ENCODE measurements around the gene MIA.

MIA gene

DNA sequence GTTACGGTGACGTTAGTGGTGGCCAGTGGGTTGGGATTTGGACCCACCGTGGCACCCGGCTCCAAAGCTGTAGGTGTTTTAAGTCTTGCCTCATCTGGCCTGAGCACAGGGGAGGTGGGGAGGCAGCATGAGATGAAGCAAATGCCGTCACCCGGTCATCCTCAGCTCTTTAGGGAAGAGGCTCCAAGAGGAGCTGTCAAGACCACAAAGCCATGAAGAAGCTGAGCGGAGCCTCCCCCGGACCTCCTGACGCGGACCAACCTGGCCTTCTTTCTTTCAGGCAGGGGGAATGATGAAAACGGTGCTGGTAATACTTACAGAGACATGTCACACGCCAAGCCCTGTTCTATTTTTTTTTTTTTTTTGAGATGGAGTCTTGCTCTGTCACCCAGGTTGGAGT is 32.4 kb upstream of the MIA start:
- no peak for DNase-seq
- TF ChIP-seq POLR2A (IDR thresholded peaks at IDR 0.05; ENCODE audit: low read length) (no peak), GATA1 (IDR thresholded peaks at IDR 0.05; ENCODE audit: low read depth, low read length) (no peak)

DNA sequence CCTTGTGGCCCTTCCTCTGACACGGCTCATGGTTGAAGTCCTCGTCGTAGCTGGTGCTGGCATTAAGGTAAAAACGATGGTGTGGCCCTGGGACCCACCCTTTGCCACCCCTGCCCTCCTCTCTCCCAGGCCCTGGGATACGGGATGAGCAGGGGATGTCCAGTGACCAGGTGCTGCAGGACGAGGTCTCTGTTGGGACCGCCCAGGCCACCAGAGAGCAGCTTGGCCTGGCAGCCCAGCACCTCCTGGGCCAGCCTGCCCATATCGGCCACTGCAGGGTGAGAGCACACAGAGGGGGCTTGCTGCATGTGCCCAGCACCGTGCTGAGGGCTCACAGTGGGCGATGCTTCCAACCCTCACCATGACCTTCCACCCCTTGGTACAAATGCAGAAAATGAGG is 31.4 kb upstream of the MIA start:
- DNase-seq = no peak
- no peak for TF ChIP-seq GATA1 (IDR thresholded peaks at IDR 0.05; ENCODE audit: low read depth, low read length)
- no peak for TF ChIP-seq POLR2A (IDR thresholded peaks at IDR 0.05; ENCODE audit: low read length)

DNA sequence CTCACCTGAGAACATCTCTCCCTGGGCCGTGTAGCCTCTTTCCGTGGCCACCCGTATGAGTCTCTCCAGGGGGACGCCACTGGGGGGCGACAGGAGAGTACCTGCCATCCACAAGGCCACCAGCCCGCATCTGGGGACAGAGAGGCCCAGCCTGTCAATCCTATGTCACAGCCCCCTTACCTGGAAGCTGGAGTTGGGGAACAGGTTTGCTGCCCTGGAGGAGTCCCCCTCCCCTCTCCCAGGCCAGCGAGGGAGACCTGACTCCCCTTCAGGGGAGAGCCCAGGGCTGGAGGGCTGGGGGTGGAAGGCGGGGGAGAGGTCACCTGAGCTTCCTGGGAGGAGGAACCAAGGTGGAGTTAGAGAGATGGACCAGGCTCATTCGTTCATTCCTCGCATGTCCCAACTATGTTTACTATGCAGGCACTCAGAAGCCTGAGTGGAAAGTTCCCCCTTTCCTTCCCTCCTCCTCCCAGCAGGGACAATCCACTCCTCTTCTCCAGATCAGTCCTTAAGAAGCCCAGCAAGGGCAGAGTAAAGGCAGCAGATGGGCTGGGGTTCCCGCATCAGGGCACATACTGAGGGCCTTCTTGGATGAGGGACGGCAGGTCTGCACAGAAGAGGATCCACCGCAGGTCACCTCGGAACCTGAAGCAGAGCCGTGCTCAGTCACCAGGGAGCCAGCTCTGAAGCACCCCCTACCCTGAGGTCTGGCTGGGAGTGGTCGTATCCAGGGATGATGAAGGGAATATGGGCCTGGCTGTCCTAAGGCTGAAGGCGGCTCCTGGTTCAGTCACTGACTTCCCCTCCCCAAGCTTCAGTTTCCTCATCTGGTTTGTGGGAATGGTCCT is 30.5 kb upstream of the MIA start:
- DNase-seq = peak; percentile 30 to 41
- TF ChIP-seq GATA1 (IDR thresholded peaks at IDR 0.05; ENCODE audit: low read depth, low read length) (no peak), POLR2A (IDR thresholded peaks at IDR 0.05; ENCODE audit: low read length) (no peak)

DNA sequence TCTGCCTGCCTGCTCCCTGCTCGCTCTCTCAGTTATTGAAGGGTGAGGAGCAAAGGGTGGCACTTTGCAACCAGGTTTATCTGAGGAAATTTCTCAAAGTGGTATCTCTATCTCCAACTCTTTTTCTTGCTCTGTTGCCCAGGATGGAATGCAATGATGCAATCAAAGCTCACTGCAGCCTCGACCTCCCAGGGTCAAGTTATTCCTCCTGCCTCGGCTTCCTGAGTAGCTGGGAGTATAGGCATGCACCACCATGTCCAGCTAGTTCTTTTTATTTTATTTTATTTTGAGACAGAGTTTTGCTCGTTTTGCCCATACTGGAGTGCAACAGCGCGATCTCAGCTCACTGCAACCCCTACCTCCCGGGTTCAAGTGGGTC is 29.9 kb upstream of the MIA start:
- no peak for DNase-seq
- TF ChIP-seq POLR2A (IDR thresholded peaks at IDR 0.05; ENCODE audit: low read length) = no peak
- TF ChIP-seq GATA1 (IDR thresholded peaks at IDR 0.05; ENCODE audit: low read depth, low read length) = no peak

DNA sequence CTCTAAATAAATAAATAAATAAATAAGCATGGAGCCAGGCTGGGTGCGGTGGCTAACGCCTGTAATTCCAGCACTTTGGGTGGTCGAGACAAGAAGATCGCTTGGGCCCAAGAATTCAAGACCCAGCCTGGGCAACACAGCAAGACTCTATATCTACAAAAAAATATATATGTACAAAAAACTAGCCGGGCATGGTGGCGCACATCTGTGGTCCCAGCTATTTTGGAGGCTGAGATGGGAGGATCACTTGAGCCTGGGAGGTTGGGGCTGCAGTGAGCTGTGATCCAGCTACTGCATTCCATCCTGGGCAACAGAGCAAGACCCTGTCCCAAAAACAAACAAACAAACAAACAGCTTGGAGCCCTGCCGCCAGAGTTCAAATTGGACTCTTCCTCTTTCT is 27.8 kb upstream of the MIA start:
- DNase-seq = no peak
- no peak for TF ChIP-seq GATA1 (IDR thresholded peaks at IDR 0.05; ENCODE audit: low read depth, low read length)
- TF ChIP-seq POLR2A (IDR thresholded peaks at IDR 0.05; ENCODE audit: low read length) = no peak

DNA sequence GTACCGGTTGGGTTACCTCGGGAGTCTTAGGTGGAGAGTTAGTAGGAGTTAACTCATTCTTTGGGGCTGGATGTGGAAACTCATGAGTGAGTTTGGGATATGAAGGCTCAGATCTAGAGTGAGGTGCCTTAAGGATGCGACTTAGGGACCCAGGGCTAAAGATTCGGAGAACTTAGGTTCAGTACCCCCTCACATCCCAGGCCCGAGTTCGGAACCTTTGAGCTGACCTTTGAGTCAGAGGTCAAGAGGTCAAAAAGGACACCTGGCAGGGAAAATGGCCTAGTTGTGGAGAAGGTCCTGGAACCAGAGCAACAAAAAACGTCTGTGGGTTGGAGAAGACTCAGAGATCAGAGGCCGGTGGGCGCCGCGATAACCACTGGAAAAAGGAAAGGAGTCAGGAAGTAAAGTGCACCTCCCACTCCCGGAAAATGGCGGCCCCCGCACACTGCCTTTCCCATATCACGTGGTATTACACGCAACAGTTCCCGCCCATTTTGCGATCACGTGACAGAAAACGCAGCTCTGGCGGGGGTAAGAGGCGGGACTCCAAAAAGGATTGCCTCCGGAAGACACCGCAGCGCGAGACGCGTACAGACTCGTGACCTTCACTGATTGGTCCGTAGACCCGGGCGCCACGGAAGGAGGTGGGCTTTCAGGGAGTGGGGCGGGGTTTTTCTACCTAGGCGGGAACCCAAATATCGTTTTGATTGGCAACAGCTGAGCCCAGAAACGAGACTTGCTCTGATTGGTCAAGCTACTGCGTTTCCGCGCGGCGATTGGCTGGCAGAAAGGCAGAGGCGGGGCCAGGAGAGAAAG is 25.1 kb upstream of the MIA start, which contains the start of gene ACTMAP:
ACTMAP (minus strand) TSS at position 420 of the 816 bp plus-strand sequence. CDS start 674 bp downstream, outside the sequence.
- DNase-seq = peak; percentile 100
- TF ChIP-seq GATA1 (IDR thresholded peaks at IDR 0.05; ENCODE audit: low read depth, low read length) (no peak), POLR2A (IDR thresholded peaks at IDR 0.05; ENCODE audit: low read length) (no peak)

DNA sequence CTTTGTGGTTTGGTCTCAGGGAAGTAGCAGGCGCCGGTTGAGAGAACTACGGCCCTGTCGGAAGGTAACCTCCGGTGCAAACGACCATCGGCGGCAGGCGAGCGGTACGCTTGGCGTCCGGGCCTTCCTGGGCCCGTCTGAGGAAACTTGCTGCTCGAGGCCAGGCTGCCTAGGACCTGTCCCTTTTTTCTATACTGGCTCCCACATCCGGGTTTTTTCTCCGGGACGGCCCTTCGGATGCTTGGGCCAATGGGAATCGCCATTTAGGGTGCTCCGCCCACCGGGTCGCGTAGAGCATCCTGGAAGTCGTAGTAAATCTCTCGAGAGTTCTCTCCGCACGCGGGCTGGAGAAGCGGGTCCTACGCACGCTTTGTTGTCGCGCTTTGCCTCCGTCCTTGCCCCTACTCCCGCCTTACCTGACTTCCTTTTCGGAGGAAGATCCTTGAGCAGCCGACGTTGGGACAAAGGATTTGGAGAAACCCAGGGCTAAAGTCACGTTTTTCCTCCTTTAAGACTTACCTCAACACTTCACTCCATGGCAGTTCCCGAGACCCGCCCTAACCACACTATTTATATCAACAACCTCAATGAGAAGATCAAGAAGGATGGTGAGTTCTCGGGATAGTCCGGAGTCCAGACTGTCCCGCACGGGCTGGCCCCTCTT is 24.3 kb upstream of the MIA start, which contains the start of gene SNRPA:
SNRPA (plus strand) TSS at position 330 of the 664 bp plus-strand sequence; CDS start at position 536, 206 bp downstream.
- TF ChIP-seq POLR2A (IDR thresholded peaks at IDR 0.05; ENCODE audit: low read length) = peak; percentile 91
- TF ChIP-seq GATA1 (IDR thresholded peaks at IDR 0.05; ENCODE audit: low read depth, low read length) = no peak
- DNase-seq = peak; percentile 98 to 99

DNA sequence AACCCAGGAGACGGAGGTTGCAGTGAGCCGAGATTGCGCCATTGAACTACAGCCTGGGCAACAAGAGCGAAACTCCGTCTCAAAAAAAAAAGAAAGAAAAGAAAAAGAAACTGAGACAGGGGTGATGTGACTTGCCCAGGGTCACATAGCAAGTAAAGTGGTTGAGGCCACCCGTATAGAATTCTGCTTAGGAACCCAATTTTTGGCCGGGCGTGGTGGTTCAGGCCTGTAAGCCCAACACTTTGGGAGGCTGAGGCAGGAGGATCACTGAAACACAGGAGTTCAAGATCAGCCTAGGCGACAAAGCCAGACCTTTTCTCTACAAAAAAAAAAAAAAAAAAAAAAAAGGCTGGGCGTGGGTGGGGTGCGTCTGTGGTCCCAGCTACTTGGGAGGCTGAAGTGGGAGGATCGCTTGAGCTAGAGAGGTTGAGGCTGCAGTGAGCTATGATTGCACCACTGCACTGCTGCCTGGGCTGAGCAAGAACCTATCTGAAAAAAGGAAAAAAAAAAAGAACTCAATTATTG is 23.0 kb upstream of the MIA start:
- DNase-seq = peak; percentile 28 to 45
- TF ChIP-seq GATA1 (IDR thresholded peaks at IDR 0.05; ENCODE audit: low read depth, low read length) (no peak), POLR2A (IDR thresholded peaks at IDR 0.05; ENCODE audit: low read length) (no peak)

DNA sequence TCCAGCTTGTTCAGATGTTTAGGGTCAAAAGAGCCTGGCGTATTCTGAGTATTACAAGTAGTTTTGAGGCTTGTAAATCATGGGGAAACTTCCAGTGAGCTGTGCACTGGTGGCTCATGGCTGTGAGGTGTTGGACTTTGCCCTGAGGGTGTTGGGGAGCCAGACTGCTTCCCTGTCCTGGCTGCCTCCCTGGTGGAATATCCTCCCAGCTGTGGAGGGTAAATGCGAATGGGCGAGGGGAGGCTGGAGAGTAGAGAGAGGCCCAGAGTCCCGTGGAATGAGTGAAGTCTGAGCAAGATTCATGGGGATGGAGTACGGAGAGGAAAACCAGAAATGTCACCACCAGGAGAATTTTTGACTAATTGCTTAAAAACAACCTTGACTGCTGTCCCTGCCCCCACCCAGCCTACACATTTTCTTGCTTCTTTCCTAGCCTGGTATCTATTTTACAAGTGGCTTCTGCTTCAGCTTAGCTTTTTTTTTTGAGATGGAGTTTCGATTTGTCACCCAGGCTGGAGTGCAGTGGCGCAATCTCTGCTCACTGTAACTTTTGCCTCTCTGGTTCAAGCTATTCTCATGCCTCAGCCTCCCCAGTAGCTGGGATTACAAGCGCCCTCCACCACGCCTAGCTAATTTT is 20.6 kb upstream of the MIA start:
- TF ChIP-seq GATA1 (IDR thresholded peaks at IDR 0.05; ENCODE audit: low read depth, low read length) = no peak
- TF ChIP-seq POLR2A (IDR thresholded peaks at IDR 0.05; ENCODE audit: low read length) = no peak
- DNase-seq = no peak

DNA sequence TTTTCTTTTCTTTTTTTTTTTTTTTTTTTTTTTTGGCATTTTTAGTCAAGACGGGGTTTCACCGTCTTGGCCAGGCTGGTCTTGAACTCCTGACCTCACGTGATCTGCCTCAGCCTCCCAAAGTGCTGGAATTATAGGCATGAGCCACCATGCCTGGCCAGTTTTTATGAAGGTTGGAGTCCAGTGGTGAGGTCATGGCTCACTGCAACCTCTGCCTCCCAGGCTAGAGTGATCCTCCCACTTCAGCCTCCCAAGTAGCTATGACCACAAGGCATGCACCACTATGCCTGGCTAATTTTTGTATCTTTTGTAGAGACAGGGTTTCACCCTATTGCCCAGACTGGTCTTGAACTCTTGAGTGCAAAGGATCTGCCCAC is 20.1 kb upstream of the MIA start:
- DNase-seq = no peak
- TF ChIP-seq POLR2A (IDR thresholded peaks at IDR 0.05; ENCODE audit: low read length) (no peak), GATA1 (IDR thresholded peaks at IDR 0.05; ENCODE audit: low read depth, low read length) (no peak)

DNA sequence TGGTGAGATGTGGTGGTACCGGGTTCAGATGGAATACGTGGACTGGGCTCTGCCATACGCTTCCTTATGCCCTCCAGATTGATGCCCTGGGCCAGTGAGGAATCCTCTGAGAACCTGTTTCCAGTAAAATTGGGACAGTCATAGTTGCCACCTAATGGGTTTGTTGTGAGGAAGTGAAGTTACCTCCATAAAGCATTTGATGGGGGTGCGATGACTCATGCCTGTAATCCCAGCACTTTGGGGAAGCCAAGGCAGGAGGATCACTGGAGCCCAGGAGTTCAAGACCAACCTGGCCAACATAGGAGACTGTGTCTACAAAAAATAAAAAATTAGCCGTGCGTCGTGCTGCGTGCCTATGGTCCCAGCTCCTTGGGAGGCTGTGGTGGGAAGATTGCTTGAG is 19.5 kb upstream of the MIA start:
- TF ChIP-seq GATA1 (IDR thresholded peaks at IDR 0.05; ENCODE audit: low read depth, low read length) = no peak
- no peak for TF ChIP-seq POLR2A (IDR thresholded peaks at IDR 0.05; ENCODE audit: low read length)
- DNase-seq = no peak

DNA sequence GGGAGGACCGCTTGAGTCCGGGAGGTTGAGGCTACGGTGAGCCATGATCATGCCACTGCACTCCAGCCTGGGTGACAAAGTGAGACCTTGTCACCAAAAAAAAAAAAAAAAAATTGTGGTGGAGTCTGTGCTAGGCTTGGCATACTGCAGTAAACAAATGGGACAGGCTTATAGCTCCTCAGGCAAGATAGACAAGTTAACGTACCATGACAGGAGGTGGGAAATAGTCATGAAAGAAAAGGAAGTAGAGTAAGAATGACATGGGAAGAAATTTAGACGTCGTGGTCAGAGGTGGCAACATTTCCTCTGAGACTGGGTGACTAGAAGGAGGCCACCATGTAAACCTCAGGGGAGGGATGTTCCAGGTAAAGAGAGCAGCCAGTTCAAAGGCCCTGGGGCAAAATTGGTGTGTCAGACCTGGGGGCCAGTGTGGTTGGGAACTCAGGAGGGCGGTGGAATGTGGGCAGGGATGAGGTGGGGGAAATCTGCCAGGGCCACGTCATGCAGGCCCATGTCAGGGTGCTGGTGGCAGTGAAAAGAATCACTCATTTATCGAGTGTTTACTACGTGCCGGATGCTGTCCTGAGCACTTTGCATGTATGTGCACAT is 18.7 kb upstream of the MIA start:
- TF ChIP-seq POLR2A (IDR thresholded peaks at IDR 0.05; ENCODE audit: low read length) (no peak), GATA1 (IDR thresholded peaks at IDR 0.05; ENCODE audit: low read depth, low read length) (no peak)
- no peak for DNase-seq

DNA sequence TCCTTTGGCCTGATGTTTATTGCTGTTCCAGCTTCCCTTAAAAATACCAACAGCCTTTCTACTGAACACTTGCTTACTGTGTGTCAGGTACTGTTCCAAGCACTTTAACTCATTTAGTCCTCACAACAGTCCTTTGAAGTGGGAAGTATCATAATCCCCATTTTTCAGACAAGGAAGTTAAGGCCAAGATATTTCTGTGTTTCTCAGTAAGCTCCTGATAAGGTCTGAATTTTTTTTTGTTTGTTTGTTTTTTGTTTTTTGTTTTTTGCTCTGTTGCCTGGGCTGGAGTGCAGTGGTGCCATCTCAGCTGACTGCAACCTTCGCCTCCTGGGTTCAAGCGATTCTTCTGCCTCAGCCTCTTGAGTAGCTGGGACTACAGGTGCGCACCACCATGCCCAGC is 16.8 kb upstream of the MIA start:
- TF ChIP-seq GATA1 (IDR thresholded peaks at IDR 0.05; ENCODE audit: low read depth, low read length) (no peak), POLR2A (IDR thresholded peaks at IDR 0.05; ENCODE audit: low read length) (no peak)
- DNase-seq = no peak

Measured in erythroblast (primary cell).